ENCODE data around the gene LOX. TPM values are rescaled to one million over a fixed set of nuclear protein-coding genes. Genes with fewer than 3 reads are reported as not detected.

Gene LOX
- total RNA-seq, 1 donor from 2014 or later = 1.2 TPM

DNA sequence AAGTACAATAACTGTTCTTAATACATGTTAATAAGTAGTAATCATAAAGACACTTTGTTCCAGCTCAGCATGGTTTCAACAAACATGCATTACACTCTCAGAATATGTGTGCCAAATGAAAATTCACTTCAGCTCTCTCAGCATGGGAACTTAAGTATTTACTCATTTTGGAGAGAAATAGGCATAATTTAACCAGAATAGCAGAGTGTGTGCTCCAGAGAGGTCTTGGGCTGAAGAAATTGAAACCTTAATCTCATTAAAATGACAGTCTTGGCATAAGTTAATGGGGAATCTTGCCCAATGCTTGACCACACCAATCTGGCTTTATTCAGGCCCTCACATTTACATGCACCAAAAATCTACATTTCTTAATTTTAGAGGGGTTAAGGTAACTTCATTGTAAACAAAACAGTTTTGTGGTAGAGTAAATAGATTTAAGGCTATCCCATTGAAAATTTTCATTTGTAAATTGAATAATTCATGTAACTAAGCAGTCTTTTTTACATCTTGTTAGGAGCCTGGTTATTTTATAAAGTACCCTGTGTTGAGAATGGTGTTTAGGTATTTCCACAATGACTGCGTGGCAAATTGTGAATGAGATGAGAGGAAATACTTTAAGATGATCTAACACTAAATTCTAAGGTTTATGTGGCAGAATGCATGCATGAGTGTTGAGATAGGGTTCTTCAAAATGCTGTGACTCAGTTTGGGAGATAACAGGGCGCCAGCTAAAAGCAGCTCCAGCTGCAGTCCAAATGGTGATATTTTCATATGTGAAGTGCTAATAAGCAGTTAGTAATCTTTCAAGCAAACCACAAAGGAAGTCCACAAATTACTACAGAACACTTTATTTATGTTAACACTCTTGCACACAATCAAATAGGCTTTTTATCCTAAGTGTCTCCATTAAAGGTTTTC, 11.3 kb upstream of the LOX start:
- H3K9me3 Mint-ChIP-seq = no peaks in the 10 kb centered on the region
- H3K4me1 Mint-ChIP-seq = no peaks in the 10 kb centered on the region
- TF ChIP-seq, protein P1, sequence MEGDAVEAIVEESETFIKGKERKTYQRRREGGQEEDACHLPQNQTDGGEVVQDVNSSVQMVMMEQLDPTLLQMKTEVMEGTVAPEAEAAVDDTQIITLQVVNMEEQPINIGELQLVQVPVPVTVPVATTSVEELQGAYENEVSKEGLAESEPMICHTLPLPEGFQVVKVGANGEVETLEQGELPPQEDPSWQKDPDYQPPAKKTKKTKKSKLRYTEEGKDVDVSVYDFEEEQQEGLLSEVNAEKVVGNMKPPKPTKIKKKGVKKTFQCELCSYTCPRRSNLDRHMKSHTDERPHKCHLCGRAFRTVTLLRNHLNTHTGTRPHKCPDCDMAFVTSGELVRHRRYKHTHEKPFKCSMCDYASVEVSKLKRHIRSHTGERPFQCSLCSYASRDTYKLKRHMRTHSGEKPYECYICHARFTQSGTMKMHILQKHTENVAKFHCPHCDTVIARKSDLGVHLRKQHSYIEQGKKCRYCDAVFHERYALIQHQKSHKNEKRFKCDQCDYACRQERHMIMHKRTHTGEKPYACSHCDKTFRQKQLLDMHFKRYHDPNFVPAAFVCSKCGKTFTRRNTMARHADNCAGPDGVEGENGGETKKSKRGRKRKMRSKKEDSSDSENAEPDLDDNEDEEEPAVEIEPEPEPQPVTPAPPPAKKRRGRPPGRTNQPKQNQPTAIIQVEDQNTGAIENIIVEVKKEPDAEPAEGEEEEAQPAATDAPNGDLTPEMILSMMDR (conservative IDR thresholded peaks at IDR 0.05) = no peak
- peaks cover 5% of the 10 kb centered on the region for H3K27me3 Mint-ChIP-seq (ENCODE audit: low read depth)
- no peak overlapping the region for H3K4me3 Mint-ChIP-seq
- no peak overlapping the region for H3K27ac Mint-ChIP-seq (ENCODE audit: unreplicated experiment)
- H3K36me3 Mint-ChIP-seq (ENCODE audit: low read depth) = no peaks in the 10 kb centered on the region
- no peak for DNase-seq (ENCODE audit: low read depth, low spot score)

DNA sequence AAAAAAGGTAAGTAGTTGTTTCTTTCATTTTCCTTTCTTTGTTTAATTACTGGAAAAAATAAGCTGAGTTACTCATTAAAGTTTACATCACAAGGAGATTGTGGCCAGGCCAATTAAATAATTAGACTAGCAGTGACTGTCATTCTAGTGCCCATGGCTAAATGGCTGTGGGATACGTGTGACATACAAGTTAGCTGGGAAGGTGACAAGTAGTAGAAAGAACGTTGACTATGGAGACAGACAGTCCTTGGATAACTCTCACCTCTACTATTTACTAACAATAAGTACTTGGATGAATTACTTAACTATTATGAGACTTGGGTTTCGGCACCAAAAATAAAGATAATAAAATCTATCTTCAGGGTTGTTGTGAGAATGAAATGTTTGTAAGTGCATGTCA, 7.0 kb upstream of the LOX start:
- no peaks in the 10 kb centered on the region for H3K4me1 Mint-ChIP-seq
- DNase-seq (ENCODE audit: low read depth, low spot score) = no peak
- TF ChIP-seq, protein P1 (conservative IDR thresholded peaks at IDR 0.05) = no peak
- H3K27ac Mint-ChIP-seq (ENCODE audit: unreplicated experiment) = no peak overlapping the region
- H3K27me3 Mint-ChIP-seq (ENCODE audit: low read depth) = peaks cover 5% of the 10 kb centered on the region
- H3K4me3 Mint-ChIP-seq = no peak overlapping the region
- H3K36me3 Mint-ChIP-seq (ENCODE audit: low read depth) = no peaks in the 10 kb centered on the region
- H3K9me3 Mint-ChIP-seq = no peaks in the 10 kb centered on the region

DNA sequence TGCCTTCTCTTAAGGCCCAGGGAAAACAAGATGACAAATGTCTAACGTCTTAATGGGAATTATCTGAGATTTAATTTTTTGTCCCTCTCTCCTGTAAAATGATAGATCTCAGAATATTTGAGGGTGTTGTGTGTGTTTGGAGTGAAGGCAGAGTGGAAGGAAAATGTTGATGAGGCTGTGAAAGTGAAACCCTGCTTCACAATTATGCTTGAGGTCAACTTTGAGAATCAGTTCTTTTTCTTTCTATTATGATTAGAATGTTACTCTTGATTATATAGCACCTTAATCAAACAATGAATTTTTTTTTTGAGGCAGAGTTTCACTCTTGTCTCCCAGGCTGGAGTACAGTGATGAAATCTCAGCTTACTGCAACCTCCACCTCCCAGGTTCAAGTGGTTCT, 5.5 kb upstream of the LOX start:
- no peak for DNase-seq (ENCODE audit: low read depth, low spot score)
- Mint-ChIP-seq H3K4me3 (no peak overlapping the region), H3K36me3 (ENCODE audit: low read depth) (no peaks in the 10 kb centered on the region), H3K9me3 (no peaks in the 10 kb centered on the region), H3K27ac (ENCODE audit: unreplicated experiment) (no peak overlapping the region), H3K4me1 (peaks cover under 1% of the 10 kb centered on the region), H3K27me3 (ENCODE audit: low read depth) (peaks cover 18% of the 10 kb centered on the region)
- TF ChIP-seq, protein P1 (conservative IDR thresholded peaks at IDR 0.05) = no peak

DNA sequence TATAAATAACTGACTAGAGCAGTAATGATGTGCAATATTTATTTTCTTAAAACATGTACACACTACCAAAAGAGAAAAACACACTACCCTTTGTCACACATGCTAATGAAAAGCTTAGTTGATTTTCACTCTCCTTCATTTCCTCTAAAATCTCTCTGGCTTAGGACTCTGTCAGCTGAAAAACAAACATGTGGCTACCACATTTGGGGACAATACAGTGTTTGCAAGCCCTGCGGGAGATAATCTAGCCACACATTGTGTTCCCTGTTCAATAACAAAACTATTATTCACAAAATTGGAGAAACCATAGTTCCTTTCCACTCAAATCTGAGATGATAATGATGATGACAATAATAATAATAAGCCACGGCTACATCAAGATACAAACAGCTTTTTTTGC, 3.5 kb upstream of the LOX start:
- no peak for DNase-seq (ENCODE audit: low read depth, low spot score)
- H3K36me3 Mint-ChIP-seq (ENCODE audit: low read depth) = no peaks in the 10 kb centered on the region
- H3K4me1 Mint-ChIP-seq = peaks cover 15% of the 10 kb centered on the region
- no peaks in the 10 kb centered on the region for H3K9me3 Mint-ChIP-seq
- H3K27ac Mint-ChIP-seq (ENCODE audit: unreplicated experiment) = no peak overlapping the region
- TF ChIP-seq, protein P1 (conservative IDR thresholded peaks at IDR 0.05) = no peak
- H3K4me3 Mint-ChIP-seq = no peak overlapping the region
- H3K27me3 Mint-ChIP-seq (ENCODE audit: low read depth) = peaks cover 34% of the 10 kb centered on the region

DNA sequence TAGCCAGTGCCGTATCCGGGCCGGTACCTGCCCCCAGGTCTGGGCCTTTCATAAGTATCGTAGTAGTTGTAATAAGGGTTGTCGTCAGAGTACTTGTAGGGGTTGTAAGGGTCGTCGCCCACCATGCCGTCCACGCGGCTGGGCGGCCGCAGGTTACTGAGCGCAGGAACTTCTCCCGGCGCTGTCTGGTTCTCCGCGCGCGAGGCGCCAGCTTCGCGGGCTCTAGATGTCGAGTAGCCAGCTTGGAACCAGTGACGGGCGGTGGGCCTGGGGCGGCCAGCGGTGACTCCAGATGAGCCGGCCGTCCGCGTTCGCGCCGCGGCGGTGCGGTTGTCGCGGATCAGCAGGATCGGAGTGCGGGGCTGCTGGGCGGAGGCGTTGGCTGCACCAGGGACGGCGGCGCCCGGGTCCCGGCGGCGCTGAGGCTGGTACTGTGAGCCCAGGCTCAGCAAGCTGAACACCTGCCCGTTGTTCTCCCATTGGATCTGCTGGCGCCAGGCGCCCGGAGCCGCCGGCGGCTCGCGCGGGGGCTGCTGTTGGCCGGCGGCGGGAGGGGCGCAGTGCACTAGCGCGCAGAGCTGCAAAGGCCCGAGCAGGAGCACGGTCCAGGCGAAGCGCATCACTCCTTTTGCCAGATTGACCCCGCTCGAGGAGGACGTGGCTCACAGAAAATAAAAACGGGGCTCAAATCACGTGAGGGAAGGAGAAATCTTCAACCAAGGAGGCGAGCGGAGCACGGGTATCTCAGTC, 518 bp downstream of the LOX start:
- peaks cover 23% of the 10 kb centered on the region for H3K4me1 Mint-ChIP-seq
- TF ChIP-seq, protein P1 (conservative IDR thresholded peaks at IDR 0.05) = no peak
- H3K27ac Mint-ChIP-seq (ENCODE audit: unreplicated experiment) = no peak overlapping the region
- H3K27me3 Mint-ChIP-seq (ENCODE audit: low read depth) = peaks cover 42% of the 10 kb centered on the region
- peak; percentile 26 for DNase-seq (ENCODE audit: low read depth, low spot score)
- H3K9me3 Mint-ChIP-seq = no peaks in the 10 kb centered on the region
- H3K4me3 Mint-ChIP-seq = peak overlapping the region; percentile 87
- H3K36me3 Mint-ChIP-seq (ENCODE audit: low read depth) = no peaks in the 10 kb centered on the region
